MM.1S (cell line): ENCODE data around the gene POU2AF3.

Experiments
- EZH2 ChIP-seq: fragments of 300-600 bp; sonication (generic); optimal IDR thresholded peaks from 2 replicates; pipeline ENCODE3; 2017; ENCODE audit warnings: low read depth, mild to moderate bottlenecking, antibody characterized with exemption, low read length, mixed read lengths
- EZH2phosphoT487 ChIP-seq: fragments of 300-600 bp; sonication (generic); IDR thresholded peaks from 2 replicates; pipeline ENCODE4 v1.6.1; 2018; ENCODE audit warnings: antibody characterized with exemption, low read length
- TF ChIP-seq, protein P1 (sequence below): fragments of 300-600 bp; sonication (generic); IDR thresholded peaks from 2 replicates; pipeline ENCODE4 v1.5.1; 2016; ENCODE audit warnings: antibody characterized with exemption, low read length, mixed read lengths

DNA sequence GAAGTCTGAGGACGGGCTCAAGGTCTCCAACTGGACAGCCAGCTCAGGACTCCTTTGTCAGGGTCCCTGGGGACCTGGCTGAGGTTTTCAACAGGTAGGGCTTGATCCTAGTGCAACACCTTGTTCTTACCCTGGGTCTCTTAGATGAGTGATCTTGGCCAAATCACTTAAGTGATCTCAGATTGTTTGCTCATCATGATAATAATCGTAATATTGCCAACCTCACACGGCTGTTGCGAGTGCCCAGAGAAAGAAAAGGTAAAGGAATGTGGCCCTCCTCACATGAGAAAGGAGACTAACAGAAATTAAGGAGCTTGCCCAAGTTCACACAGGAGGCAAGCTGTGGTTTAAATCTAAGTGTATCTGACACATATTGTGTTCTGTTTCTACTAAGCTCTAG, 28.5 kb downstream of the POU2AF3 start:
- TF ChIP-seq, protein P1, sequence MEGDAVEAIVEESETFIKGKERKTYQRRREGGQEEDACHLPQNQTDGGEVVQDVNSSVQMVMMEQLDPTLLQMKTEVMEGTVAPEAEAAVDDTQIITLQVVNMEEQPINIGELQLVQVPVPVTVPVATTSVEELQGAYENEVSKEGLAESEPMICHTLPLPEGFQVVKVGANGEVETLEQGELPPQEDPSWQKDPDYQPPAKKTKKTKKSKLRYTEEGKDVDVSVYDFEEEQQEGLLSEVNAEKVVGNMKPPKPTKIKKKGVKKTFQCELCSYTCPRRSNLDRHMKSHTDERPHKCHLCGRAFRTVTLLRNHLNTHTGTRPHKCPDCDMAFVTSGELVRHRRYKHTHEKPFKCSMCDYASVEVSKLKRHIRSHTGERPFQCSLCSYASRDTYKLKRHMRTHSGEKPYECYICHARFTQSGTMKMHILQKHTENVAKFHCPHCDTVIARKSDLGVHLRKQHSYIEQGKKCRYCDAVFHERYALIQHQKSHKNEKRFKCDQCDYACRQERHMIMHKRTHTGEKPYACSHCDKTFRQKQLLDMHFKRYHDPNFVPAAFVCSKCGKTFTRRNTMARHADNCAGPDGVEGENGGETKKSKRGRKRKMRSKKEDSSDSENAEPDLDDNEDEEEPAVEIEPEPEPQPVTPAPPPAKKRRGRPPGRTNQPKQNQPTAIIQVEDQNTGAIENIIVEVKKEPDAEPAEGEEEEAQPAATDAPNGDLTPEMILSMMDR = no peak
- TF ChIP-seq EZH2 (no peak), EZH2phosphoT487 (no peak)
